GM18499 (cell line): Measurements from ENCODE around the gene IFT20.

ENCODE experiments used
- ATAC-seq: cut with Tn5 transposase; IDR thresholded peaks from one replicate; pipeline ENCODE4 v1.9.1; 2021; ENCODE audit warnings: moderate number of reproducible peaks; ENCODE audit not compliant: insufficient read depth, unreplicated experiment

The IFT20 gene

GRCh38 chr17:28338056-28338768 is 2.9 kb upstream of the IFT20 start:
- ATAC-seq: no peak

DNA sequence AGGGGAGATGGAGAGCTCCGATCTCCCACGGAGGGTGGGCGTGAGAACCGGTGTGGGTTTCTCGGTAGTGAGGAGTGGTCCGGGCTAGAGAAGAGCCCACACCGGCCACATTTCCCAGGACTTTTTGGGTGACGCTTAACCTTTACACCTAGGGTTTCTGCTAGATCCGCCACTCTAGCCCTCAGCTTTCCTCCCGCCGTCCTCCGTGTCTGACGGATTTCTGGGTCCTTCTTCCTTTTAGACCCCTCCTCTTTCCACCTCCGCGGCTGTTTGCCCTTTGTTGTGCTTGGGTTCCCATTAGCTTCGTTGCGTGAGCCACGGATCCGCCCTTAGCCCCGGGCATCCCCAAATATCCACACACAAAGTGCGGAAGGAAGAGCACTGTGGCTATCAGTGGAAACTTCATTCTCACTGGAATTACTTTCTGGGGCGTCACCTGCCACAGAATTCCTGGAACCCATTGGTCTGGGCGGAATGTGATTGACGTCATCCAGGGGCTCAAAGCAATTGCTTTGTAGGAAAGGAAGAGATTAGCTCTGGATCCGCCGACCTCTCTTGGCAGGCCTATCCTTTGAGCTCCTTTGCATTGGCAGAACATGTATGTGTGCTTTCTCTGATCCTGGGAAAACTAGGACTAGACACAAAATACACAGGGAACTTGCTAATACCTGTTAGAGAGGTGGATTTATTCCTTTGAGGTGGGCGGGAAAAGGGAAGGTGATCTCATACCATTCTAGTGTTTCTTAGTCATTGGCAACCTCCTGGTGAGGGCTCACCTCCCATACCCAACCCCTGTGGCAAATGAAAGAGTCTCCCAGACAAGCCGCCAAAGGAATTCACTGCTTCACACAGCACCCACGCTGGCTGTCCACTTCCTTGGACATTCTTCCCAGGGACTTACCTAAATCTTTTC is 943 bp upstream of the IFT20 start:
- ATAC-seq: no peak

GRCh38 chr17:28334666-28335200 is 539 bp downstream of the IFT20 start:
- ATAC-seq: no peak

DNA sequence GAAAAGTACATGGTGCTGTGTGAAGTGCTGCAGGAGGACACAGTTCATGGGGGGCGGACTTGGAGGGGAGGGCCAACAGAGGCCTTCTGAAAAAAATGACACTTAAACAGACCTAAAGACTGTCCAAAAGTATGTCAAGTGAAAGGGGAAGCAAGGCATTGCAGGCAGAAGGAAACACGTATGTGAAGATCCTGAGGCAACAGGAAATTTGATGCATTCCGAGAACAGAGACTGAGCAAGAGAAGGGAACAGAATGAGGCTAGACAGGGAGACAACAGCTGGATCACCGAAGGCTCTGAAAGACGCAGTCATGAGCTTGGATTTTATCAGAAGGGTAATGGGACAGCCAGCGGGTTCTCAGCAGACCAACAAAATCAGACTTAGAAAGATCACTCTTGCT is 1.1 kb downstream of the IFT20 start:
- ATAC-seq: no peak

DNA sequence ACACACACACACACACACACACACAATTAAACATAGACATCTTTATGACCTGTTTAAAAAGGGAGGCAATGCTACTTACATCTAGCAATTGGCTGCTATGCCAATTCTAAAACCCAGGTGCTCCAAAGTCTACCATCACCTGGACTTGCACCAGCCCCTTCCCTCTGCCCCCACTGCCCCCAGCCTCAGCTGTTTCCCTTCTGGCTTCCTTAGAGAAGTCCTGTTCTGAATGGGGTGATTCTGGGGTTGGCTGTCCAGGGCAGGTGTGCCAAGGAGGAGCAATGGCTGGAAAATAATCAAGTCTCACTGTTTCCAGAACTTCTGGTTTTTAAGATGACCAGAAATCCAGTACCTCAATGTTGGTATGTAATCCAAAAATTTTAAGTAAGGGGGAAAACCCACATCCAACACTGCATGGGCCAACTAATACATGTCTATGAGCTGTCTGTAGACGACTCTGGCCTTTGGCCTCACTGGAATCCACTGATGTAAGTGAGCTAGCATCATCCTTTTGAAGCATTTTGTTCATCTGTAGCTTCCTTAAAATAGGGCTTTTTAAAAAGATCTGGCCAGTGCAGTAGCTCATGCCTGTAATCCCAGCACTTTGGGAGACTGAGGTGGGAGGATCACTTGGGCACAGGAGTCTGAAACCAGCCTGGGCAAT is 2.1 kb downstream of the IFT20 start:
- no peak for ATAC-seq

GRCh38 chr17:28331891-28332420 is 3.3 kb downstream of the IFT20 start:
- no peak for ATAC-seq

DNA sequence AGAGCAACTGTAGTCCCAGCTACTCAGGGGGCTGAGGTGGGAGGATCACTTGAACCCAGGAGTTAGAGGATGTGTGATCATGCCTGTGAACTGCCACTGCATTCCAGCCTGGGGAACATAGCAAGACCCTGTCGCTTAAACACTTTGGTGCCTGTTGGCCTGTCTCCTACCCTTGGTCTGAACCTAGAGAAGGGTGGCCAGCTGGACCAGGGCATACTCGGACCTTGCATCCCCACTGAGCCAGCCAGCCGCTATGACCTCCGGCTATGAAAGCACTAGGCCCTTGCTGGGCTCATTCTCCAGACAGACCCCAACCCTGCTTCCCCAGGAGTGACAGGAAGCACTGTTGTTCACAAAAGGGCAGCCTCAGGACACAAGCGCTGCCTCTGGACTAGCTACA is 4.6 kb downstream of the IFT20 start:
- no peak for ATAC-seq

DNA sequence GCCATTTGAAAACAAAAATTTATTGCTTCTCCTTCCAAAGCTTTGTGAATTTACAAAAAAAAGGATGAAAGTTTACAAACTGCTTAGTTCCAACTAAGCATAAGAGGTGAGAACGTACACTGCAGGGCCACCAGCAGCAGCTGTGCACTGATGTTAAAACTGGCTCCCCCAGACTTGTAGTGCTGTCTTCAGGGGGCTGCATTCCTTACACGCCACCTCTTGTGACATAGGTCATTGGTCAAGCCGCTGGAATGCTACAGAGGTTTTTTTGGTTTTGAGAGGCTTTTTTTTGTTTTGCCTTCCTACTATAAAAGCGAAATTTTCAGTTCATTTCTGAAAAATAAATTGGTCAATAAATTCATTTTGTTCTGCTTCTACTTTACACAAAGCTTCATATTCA is 6.9 kb downstream of the IFT20 start:
- no peak for ATAC-seq

- ATAC-seq: no peak
Observed at GRCh38 chr17:28327709-28328108, 7.6 kb downstream of the IFT20 start.

- no peak for ATAC-seq
Observed at GRCh38 chr17:28327031-28327607, 8.2 kb downstream of the IFT20 start.

- no peak for ATAC-seq
Observed at GRCh38 chr17:28326114-28326513, 9.2 kb downstream of the IFT20 start.

DNA sequence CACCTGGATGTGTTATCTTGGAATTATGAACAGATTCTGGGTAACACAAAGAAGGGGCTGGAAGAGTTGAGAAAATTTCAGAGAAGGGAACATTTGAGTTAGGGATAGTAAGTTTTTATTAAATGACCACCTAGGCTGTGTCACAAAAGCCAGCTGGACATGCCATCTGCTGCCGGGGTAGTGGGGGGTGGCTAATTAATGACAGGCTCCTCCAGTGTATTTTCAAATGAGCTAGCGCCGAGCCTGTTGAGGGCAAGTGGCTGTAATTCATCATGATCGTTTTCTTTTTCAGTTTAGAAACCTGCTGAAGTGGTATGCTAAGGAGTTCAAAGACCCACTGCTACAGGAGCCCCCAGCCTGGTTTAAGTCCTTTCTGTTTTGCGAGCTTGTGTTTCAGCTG is 10.1 kb downstream of the IFT20 start:
- ATAC-seq: no peak

DNA sequence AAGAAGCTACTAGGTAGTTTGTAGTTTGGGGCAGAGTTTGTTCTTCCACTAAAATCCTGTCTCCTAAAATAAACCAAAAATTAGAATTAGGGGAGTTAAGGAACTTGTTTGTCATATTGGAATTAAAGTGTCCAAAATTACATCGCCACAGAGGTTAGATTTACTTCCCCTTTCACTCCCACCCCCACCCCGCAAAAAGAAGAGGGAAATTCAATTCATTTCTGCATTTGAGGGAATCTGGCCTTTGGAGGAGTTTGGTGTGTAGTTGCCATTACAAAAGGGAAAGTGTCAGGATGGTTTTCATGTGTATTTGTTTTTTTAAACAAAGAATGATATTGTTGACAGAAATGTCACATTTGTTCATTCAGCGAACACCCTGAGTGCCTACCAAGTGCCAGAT is 10.5 kb downstream of the IFT20 start:
- ATAC-seq: no peak

GRCh38 chr17:28324267-28324745 is 11.0 kb downstream of the IFT20 start:
- ATAC-seq: no peak

- ATAC-seq: no peak
Observed at GRCh38 chr17:28320215-28321061, 14.8 kb downstream of the IFT20 start.

- ATAC-seq: no peak
Observed at GRCh38 chr17:28319598-28319935, 15.7 kb downstream of the IFT20 start.

DNA sequence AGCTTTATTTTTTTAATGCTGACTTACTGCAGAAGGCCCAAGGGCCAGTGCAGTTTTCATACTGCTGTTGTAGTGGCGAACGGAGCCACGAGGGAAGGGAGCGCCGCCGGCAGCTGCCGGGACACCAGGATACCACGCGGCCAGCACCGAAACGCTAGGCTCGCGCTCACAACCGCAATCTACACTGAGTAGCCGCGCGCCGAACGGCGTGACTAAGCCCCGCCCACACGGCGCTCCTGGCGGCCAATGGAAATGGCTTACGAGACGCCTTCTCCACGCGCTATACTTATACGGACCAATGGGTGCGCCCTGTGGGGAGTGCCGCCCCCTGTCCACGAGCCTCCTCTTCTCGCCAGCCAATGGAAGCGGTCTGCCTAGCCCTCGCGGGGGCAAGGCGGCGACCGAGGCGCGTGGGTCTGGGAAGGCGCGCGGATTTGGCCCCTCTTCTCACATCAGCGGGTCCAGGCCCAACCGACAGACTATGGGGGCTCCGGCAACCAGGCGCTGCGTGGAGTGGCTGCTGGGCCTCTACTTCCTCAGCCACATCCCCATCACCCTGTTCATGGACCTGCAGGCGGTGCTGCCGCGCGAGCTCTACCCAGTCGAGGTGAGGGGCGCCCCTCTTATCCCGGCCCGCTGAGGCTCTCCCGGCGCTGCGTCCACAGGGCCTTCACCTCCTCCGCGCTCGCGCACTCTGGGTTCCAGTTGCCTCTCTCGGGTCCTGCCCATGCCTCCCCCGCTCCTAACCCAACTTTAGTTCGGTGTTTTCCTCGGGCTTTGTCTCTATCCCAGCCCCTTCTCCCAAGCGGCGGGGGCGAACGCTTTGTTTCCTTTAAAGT is 16.3 kb downstream of the IFT20 start, which contains the start of gene TMEM97:
TMEM97 (plus strand) TSS at position 442 of the 839 bp plus-strand sequence; CDS start at position 482, 40 bp downstream.
- peak; percentile 90 for ATAC-seq
